ENCODE results near the gene RGN.
"Not testable (repeated sequence)": the region's sequence is repeated elsewhere in the genome, so short reads cannot be mapped to it uniquely, and the experiment has no call there.

RGN gene

DNA sequence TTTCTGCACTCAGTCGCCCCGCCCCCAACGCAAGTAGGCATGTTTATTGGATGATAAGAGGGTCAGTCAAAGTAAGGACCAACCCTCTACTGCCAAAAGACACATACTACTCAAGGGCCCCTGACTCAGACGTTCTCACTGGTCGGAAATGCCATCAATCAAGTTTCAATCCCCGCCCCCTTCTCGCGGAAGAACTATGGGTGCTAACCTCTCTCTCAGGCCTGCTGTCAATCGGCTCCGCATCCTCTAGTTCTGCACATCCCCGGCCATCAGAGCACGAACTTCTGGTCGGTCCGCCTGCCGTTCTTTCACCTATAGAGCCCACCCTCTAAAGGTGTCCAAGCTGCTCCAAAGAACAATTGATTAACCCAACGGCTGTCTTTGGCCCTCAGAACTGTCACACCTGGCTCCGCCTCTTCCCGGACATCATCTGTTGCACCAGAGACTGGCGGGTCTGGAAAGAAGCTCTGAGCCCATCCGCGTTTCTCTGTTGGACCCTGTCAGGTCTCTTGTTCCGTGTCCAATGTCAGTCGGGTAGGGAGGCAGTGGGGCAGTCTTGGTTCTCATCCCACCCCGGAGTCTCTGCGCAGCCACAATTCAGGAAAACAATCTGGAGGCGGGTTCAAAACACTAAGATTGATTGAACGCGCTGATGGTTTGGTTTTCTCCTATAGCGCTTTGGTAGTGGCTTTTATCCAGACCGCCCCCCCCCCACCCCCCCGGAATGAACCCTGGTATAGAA, 51.1 kb downstream of the RGN start:
- in situ Hi-C loops (cut with HindIII; ENCODE audit: low sequenced_read_pairs) = no loop called here
- TF ChIP-seq, protein P1, sequence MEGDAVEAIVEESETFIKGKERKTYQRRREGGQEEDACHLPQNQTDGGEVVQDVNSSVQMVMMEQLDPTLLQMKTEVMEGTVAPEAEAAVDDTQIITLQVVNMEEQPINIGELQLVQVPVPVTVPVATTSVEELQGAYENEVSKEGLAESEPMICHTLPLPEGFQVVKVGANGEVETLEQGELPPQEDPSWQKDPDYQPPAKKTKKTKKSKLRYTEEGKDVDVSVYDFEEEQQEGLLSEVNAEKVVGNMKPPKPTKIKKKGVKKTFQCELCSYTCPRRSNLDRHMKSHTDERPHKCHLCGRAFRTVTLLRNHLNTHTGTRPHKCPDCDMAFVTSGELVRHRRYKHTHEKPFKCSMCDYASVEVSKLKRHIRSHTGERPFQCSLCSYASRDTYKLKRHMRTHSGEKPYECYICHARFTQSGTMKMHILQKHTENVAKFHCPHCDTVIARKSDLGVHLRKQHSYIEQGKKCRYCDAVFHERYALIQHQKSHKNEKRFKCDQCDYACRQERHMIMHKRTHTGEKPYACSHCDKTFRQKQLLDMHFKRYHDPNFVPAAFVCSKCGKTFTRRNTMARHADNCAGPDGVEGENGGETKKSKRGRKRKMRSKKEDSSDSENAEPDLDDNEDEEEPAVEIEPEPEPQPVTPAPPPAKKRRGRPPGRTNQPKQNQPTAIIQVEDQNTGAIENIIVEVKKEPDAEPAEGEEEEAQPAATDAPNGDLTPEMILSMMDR (IDR thresholded peaks at IDR 0.05; ENCODE audit: low read depth, low read length) = no peak

GRCh38 chrX:47129899-47130358, 51.7 kb downstream of the RGN start:
- H3K4me3 ChIP-seq (ENCODE audit: low read depth, low read length) = peak overlapping the region; percentile 57
- DNase-seq (ENCODE audit: low read depth, low spot score) = peak; percentile 3
- in situ Hi-C loops (cut with HindIII; ENCODE audit: low sequenced_read_pairs) = no loop called here
- TF ChIP-seq, protein P1 (IDR thresholded peaks at IDR 0.05; ENCODE audit: low read depth, low read length) = no peak

More for the DNA sequence above, 51.1 kb downstream of the RGN start:
- peak; percentile 96 for DNase-seq (ENCODE audit: low read depth, low spot score)
- H3K4me3 ChIP-seq (ENCODE audit: low read depth, low read length) = peak overlapping the region; percentile 57

- in situ Hi-C loops (cut with HindIII; ENCODE audit: low sequenced_read_pairs) = no loop called here
- no peak for DNase-seq (ENCODE audit: low read depth, low spot score)
- TF ChIP-seq, protein P1 (IDR thresholded peaks at IDR 0.05; ENCODE audit: low read depth, low read length) = no peak
- H3K4me3 ChIP-seq (ENCODE audit: low read depth, low read length) = no peak overlapping the region
Measured at GRCh38 chrX:47133493-47133892, 55.2 kb downstream of the RGN start.

- H3K4me3 ChIP-seq (ENCODE audit: low read depth, low read length); in situ Hi-C loops (cut with HindIII; ENCODE audit: low sequenced_read_pairs): not testable (repeated sequence)
- DNase-seq (ENCODE audit: low read depth, low spot score) = peak; percentile 36
Measured at GRCh38 chrX:47135650-47136049, 57.4 kb downstream of the RGN start.

GRCh38 chrX:47138171-47138570, 59.9 kb downstream of the RGN start:
- TF ChIP-seq, protein P1 (IDR thresholded peaks at IDR 0.05; ENCODE audit: low read depth, low read length) = no peak
- no peak overlapping the region for H3K4me3 ChIP-seq (ENCODE audit: low read depth, low read length)
- in situ Hi-C loops (cut with HindIII; ENCODE audit: low sequenced_read_pairs) = no loop called here
- no peak for DNase-seq (ENCODE audit: low read depth, low spot score)

Measured in astrocyte of the spinal cord (primary cell).